ENCODE data around the gene FZD7.

DNA sequence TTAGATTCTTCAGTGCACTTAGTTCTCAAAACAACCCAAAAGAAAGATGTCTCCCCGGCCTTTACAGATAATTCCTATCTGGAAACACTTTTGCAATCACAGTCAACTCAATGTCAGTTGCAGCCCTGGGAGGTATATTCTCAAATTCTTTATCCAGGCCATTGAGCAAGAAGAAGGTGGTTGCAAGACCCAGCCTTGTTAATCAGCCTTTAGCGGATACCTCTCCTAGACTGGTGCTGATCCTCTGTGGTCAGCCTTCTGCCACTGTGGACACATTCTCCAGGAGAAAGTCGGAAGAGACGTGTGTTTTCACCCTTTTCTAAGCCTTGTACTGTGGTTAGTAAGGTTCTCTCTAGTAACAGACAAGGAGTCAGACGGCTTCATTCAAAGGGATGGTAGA, 7.8 kb upstream of the FZD7 start:
- TF ChIP-seq POLR2A (IDR thresholded peaks at IDR 0.05; ENCODE audit: low read length) (no peak), GATA1 (IDR thresholded peaks at IDR 0.05; ENCODE audit: low read depth, low read length) (no peak)

Data from erythroblast (primary cell).